ENCODE data around the gene ITGA1. TPM values are rescaled to one million over a fixed set of nuclear protein-coding genes. Genes with fewer than 3 reads are reported as not detected.

Gene ITGA1
- total and polyA plus RNA-seq, 2 of the 13 experiments (the other 11 are each of a cell fraction or from before 2014, with no cell fraction given), result 23.1 to 28.6 TPM

DNA sequence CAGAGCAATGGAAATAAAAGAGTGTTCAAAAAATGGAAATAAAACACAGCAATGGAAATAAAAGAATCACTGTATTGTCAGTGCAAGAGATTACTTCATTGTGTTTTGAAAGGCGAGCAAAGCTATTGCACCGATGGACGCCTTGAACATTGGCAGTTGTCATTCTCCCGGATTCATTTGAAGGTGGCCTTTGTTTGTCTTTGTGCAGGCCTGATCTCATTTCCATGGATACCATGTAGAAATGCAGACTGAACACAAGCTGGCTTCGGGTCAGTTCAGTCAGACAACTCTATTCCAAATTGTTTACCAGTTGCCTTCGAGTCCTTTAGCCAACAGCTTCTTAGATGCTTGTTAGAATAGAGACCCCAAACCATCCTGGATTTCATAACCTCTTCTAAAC lies 209.7 kb downstream of the ITGA1 start (continued):
- TF ChIP-seq HNF1A (IDR thresholded peaks at IDR 0.05; ENCODE audit: low read depth) (no peak), HNF1A (CRISPR knock-in tag; IDR thresholded peaks at IDR 0.05; ENCODE audit: borderline replicate concordance) (peak; percentile 73; the same call in 1 of the 2 replicates), SMARCC2 (IDR thresholded peaks at IDR 0.05) (no peak), ZNF878 (CRISPR knock-in tag; IDR thresholded peaks at IDR 0.05) (peak; percentile 37; the same call in 1 of the 2 replicates), FOXA3 (CRISPR knock-in tag; IDR thresholded peaks at IDR 0.05) (peak; percentile 76), ESRRA (CRISPR knock-in tag; IDR thresholded peaks at IDR 0.05; ENCODE audit: low read depth) (no peak), CEBPG (CRISPR knock-in tag; IDR thresholded peaks at IDR 0.05) (peak; percentile 87), ATF3 (CRISPR knock-in tag; IDR thresholded peaks at IDR 0.05) (no peak), KLF12 (CRISPR knock-in tag; IDR thresholded peaks at IDR 0.05; ENCODE audit: borderline replicate concordance) (no peak), RFX1 (IDR thresholded peaks at IDR 0.05) (peak; percentile 40), MIER2 (CRISPR knock-in tag; IDR thresholded peaks at IDR 0.05) (0 out of 2 replicates have a peak, but pooled peaks have one; percentile 24), TEAD3 (CRISPR knock-in tag; optimal IDR thresholded peaks at IDR 0.05; ENCODE audit: borderline replicate concordance) (peak; percentile 55), RXRB (CRISPR knock-in tag; IDR thresholded peaks at IDR 0.05; ENCODE audit: borderline replicate concordance) (peak; percentile 18; the same call in 1 of the 2 replicates), ZBTB37 (CRISPR knock-in tag; IDR thresholded peaks at IDR 0.05) (no peak), MEIS2 (CRISPR knock-in tag; IDR thresholded peaks at IDR 0.05) (peak; percentile 89), HOMEZ (CRISPR knock-in tag; IDR thresholded peaks at IDR 0.05; ENCODE audit: low read depth) (peak; percentile 43; the same call in 1 of the 2 replicates), ZNF253 (CRISPR knock-in tag; IDR thresholded peaks at IDR 0.05; ENCODE audit: borderline replicate concordance) (no peak), PRPF4 (IDR thresholded peaks at IDR 0.05; ENCODE audit: low read depth, low read length, poor library complexity, severe bottlenecking) (no peak), ZNF781 (CRISPR knock-in tag; IDR thresholded peaks at IDR 0.05; ENCODE audit: borderline replicate concordance, not compliant biosample characterization) (no peak), FOXO1 (CRISPR knock-in tag; IDR thresholded peaks at IDR 0.05) (peak; percentile 67)

All from HepG2 (cell line).